Tibial artery (tissue), 4 donors: ENCODE results near the gene MCC.

Experiments
- DNase-seq, 2 donors: peaks; one replicate each; pipeline ENCODE4 v3.0.0-alpha.2; 2019
- H3K27ac ChIP-seq, 2 donors: fragments of 200-600 bp; sonication (generic) in 1 of 2; 1 replicate in 1 of 2; 2 replicates in 1 of 2; pipeline ENCODE4 v1.5.1; 2018 to 2019; ENCODE audit warnings: mild to moderate bottlenecking in 1 of 2
- H3K27me3 ChIP-seq, 2 donors: fragments of 200-600 bp; sonication (generic) in 1 of 2; one replicate each; pipeline versions ENCODE4 v1.5.1 to v1.6.0; 2016 to 2019
- H3K36me3 ChIP-seq, 3 donors: fragments of 200-600 bp; sonication (generic) in 2 of 3; one replicate each; pipeline ENCODE4 v1.5.1; 2016 to 2019; ENCODE audit warnings: mild to moderate bottlenecking in 2 of 3
- H3K4me1 ChIP-seq, 4 donors: fragments of 200-600 bp; sonication (generic) in 2 of 4; 1 replicate in 3 of 4; 2 replicates in 1 of 4; pipeline ENCODE4 v1.5.1; 2016 to 2019
- H3K4me3 ChIP-seq, 2 donors: fragments of 200-600 bp; sonication (generic) in 1 of 2; 1 replicate in 1 of 2; 2 replicates in 1 of 2; pipeline ENCODE4 v1.5.1; 2018 to 2019; ENCODE audit warnings: mild to moderate bottlenecking in 2 of 2
- H3K9me3 ChIP-seq, 3 donors: fragments of 200-600 bp; sonication (generic) in 1 of 3; one replicate each; pipeline ENCODE4 v1.5.1; 2016 to 2019
- intact Hi-C: fragments of 100-400 bp; cut with DNase I; formaldehyde crosslinking; loops from one replicate; pipeline ENCODE4 v1.15.0; 2023; ENCODE audit warnings: low total_unique reads
- TF ChIP-seq, protein P1 (sequence below), 2 experiments: fragments of 200-600 bp in 1 of 2; fragments of 450-650 bp in 1 of 2; IDR thresholded peaks; one replicate each; pipeline ENCODE4 v1.5.1; 2017 to 2019; ENCODE audit warnings: antibody characterized with exemption in 2 of 2, mild to moderate bottlenecking in 1 of 2, moderate library complexity in 1 of 2

MCC gene

DNA sequence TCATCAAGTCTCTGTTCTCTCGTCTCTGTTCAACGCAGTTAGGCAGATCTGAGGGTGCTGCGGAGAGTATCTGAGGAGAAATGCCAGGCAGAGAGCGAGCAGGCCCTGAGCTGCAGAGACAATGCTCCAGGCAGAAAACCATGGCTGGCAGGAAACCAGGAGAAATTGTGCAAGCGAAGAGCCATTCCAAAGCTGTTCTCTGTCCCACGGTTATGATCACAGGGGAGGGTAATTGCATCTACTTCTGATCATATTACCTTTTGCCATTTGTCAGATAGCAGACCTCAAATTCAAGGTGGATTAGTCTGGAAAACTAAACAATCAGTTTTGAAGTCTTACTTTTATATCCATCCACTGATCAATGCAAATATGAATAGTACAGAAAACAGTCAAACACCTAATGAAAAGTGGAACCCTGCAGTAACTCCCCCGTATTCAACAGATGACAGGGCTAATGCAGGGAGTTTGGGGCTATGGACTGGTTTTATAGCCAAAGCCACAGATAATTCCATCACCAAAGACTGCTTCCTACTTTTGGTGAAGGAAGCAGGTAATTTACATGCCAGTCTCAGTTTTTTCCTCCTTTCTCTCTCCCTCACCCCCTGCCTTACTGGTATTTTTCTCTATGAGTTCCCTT, 283.6 kb downstream of the MCC start:
- H3K27me3 ChIP-seq: no peaks in the 10 kb centered on the region
- no peak overlapping the region for H3K27ac ChIP-seq
- H3K9me3 ChIP-seq: no peaks in the 10 kb centered on the region
- intact Hi-C loops: no loop called here
- H3K4me1 ChIP-seq: peaks cover 0 to 6% (median 0%) of the 10 kb centered on the region in 4 donors
- TF ChIP-seq, protein P1, sequence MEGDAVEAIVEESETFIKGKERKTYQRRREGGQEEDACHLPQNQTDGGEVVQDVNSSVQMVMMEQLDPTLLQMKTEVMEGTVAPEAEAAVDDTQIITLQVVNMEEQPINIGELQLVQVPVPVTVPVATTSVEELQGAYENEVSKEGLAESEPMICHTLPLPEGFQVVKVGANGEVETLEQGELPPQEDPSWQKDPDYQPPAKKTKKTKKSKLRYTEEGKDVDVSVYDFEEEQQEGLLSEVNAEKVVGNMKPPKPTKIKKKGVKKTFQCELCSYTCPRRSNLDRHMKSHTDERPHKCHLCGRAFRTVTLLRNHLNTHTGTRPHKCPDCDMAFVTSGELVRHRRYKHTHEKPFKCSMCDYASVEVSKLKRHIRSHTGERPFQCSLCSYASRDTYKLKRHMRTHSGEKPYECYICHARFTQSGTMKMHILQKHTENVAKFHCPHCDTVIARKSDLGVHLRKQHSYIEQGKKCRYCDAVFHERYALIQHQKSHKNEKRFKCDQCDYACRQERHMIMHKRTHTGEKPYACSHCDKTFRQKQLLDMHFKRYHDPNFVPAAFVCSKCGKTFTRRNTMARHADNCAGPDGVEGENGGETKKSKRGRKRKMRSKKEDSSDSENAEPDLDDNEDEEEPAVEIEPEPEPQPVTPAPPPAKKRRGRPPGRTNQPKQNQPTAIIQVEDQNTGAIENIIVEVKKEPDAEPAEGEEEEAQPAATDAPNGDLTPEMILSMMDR (IDR thresholded peaks at IDR 0.05): no peak
- no peak overlapping the region for H3K4me3 ChIP-seq
- peak; percentile 65 to 69 for DNase-seq
- H3K36me3 ChIP-seq: no peaks in the 10 kb centered on the region

DNA sequence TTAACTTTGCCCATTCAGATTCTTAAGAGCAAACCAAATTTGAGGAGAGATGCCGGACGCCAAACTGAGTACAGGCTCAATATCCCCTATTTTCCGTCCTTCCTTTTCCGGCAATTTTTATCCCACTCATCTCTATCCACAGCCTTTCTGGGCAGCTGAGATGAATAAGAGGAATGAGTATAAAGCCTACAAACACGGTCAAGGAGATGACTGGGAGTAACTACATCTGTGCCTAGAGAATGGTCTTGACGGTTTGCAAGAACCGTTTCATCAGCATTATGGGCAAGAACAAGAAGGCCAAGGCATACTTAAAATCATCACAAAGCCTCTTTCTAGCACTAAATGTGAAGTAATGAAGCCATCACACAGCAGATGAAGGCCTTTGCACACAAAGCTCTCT, 284.3 kb downstream of the MCC start:
- Histone ChIP-seq H3K4me1 (peaks cover 0 to 9% (median 0%) of the 10 kb centered on the region in 4 donors), H3K27ac (no peak overlapping the region), H3K27me3 (no peaks in the 10 kb centered on the region), H3K9me3 (no peaks in the 10 kb centered on the region), H3K36me3 (no peaks in the 10 kb centered on the region), H3K4me3 (no peak overlapping the region)
- TF ChIP-seq, protein P1 (IDR thresholded peaks at IDR 0.05): no peak
- intact Hi-C loops: no loop called here
- no peak for DNase-seq

DNA sequence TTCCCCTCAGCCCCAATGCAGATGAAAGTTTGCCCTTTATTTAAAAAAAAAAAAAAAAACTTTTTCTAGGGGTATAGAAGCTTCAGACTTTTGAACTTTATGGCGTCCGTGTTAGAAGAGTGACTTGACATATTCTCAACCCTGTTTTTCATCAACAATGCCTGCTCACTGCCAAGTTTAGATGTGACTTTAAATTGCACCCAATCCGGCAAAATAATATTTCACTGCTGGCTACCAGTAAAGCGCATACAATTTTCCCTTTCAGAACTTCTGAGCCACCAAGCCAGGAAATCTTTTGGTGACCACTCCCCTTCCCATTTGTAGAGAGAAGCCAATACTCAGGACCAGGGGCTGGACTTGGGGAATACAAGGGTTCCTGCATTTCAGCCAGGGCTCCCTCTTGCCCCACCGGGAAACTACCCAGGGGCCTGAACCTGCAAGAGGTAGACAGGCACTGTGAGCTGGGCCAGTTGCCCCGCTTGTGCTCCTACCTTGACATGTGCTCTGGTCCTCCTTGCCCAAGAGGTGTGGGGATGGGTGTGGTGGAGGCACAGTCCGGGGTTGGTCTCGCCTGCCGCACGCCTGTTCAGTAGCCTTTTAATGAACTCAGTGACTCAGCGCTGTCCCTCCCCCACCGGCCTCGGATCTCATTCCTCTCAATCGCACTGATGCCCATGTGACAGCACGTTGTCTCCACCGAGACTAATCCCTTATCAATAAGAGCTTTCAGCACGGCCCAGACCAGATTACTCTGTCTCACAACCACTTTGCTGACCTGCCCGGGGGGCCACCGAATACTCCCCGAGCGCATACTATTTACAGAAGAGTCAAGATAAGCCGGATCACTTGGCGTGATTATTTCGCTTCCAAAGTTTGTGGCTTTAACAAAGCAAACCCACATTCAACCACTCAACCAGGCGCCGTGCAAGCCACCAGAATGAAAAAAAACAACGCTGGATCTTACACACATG, 285.2 kb downstream of the MCC start:
- H3K27me3 ChIP-seq: no peaks in the 10 kb centered on the region
- H3K27ac ChIP-seq: no peak overlapping the region
- TF ChIP-seq, protein P1 (IDR thresholded peaks at IDR 0.05): no peak
- intact Hi-C loops: no loop called here
- no peak overlapping the region for H3K4me3 ChIP-seq
- H3K9me3 ChIP-seq: no peaks in the 10 kb centered on the region
- peak in 1 of 2 donors; percentile 41 for DNase-seq
- no peaks in the 10 kb centered on the region for H3K36me3 ChIP-seq
- peaks cover 0 to 9% (median 0%) of the 10 kb centered on the region in 4 donors for H3K4me1 ChIP-seq

DNA sequence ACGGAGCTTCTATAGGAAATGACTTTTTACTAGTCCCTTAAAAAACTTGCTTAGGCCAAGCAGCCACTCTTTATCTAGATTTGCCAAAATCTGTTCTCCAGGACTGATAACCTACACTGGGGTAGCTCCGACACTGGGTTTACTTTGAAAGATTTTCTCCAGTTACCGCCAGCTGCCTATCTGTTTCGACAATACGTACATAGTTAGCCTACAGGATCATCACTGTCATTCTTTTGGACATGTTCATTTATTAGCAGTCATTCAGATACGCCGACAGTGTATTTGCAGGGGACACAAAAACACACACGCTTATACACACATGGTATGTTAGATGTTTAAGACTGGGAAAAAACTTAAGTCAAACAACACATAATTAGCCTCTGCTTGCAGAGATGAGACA, 286.0 kb downstream of the MCC start:
- Histone ChIP-seq H3K36me3 (no peaks in the 10 kb centered on the region), H3K27me3 (no peaks in the 10 kb centered on the region), H3K4me3 (no peak overlapping the region), H3K4me1 (peaks cover 0 to 9% (median 0%) of the 10 kb centered on the region in 4 donors), H3K9me3 (no peaks in the 10 kb centered on the region), H3K27ac (no peak overlapping the region)
- DNase-seq: no peak
- intact Hi-C loops: no loop called here
- TF ChIP-seq, protein P1 (IDR thresholded peaks at IDR 0.05): no peak

DNA sequence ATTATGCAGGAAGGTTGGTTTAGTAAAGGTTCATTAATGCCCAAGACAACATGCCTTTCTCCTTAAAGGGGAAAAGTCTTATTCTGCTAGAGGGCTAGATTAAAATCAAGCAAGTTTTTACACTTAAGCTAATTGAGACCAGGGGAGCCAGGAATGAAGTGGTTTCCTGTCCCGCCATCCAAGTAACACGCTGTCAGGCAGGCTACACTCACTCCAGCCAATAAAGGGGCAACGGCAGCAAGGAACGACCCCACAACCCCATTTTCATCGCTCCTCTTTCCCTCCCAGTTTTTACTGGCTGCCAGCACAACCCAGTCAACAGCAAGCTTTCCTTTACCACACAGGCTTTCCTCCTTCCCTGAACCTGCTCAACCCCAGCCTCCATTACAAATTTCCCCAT, 286.5 kb downstream of the MCC start:
- Histone ChIP-seq H3K27ac (no peak overlapping the region), H3K9me3 (no peaks in the 10 kb centered on the region), H3K4me3 (no peak overlapping the region), H3K27me3 (no peaks in the 10 kb centered on the region), H3K4me1 (peaks cover 0 to 9% (median 0%) of the 10 kb centered on the region in 4 donors), H3K36me3 (no peaks in the 10 kb centered on the region)
- TF ChIP-seq, protein P1 (IDR thresholded peaks at IDR 0.05): no peak
- DNase-seq: no peak
- intact Hi-C loops: no loop called here
